Measurements from ENCODE around the gene SF3A1. TPM values are rescaled to one million over a fixed set of nuclear protein-coding genes. Genes with fewer than 3 reads are reported as not detected.
A peak's percentile ranks its signal among the peaks of the same experiment; 100 is the strongest.

SF3A1 gene
- total RNA-seq, 2 donors from 2014 or later: 191 to 195 TPM

GRCh38 chr22:30348809-30349208, 7.9 kb downstream of the SF3A1 start:
- H3K4me3 ChIP-seq (ENCODE audit: low read length): no peak overlapping the region
- Mint-ChIP-seq H3K4me1 (no peaks in the 10 kb centered on the region), H3K9me3 (no peaks in the 10 kb centered on the region), H3K36me3 (ENCODE audit: low read depth) (peaks cover 79% of the 10 kb centered on the region), H3K27ac (no peak overlapping the region), H3K4me3 (no peak overlapping the region), H3K27me3 (ENCODE audit: insufficient read depth) (no peaks in the 10 kb centered on the region)
- DNase-seq: no peak
- no peak for TF ChIP-seq CTCF (conservative IDR thresholded peaks at IDR 0.05)
- H3K9me3 ChIP-seq (ENCODE audit: control insufficient read depth, low read length): no peaks in the 10 kb centered on the region
- peaks cover 83% of the 10 kb centered on the region for H3K36me3 ChIP-seq (ENCODE audit: control insufficient read depth, insufficient read depth, low read length)
- H3K27me3 ChIP-seq (ENCODE audit: control insufficient read depth, insufficient read depth, low read length, poor library complexity, severe bottlenecking): no peaks in the 10 kb centered on the region
- WGBS, 2 experiments (ENCODE audit: insufficient coverage in 1 of 2, insufficient read length in 1 of 2): 96 to 98% methylated on average over 3 to 4 of the region's 4 CpGs
- no peaks in the 10 kb centered on the region for H3K4me1 ChIP-seq (ENCODE audit: control insufficient read depth, insufficient read depth, low read length)
- H3K27ac ChIP-seq (ENCODE audit: low read depth, low read length): no peak overlapping the region
- H3K9ac ChIP-seq (ENCODE audit: extremely low read depth, low read length, poor library complexity, severe bottlenecking): no peak overlapping the region

- Histone ChIP-seq H3K4me3 (ENCODE audit: low read length) (no peak overlapping the region), H3K36me3 (ENCODE audit: control insufficient read depth, insufficient read depth, low read length) (peaks cover 84% of the 10 kb centered on the region), H3K9me3 (ENCODE audit: control insufficient read depth, low read length) (no peaks in the 10 kb centered on the region), H3K27me3 (ENCODE audit: control insufficient read depth, insufficient read depth, low read length, poor library complexity, severe bottlenecking) (no peaks in the 10 kb centered on the region), H3K27ac (ENCODE audit: low read depth, low read length) (no peak overlapping the region), H3K4me1 (ENCODE audit: control insufficient read depth, insufficient read depth, low read length) (no peaks in the 10 kb centered on the region), H3K9ac (ENCODE audit: extremely low read depth, low read length, poor library complexity, severe bottlenecking) (no peak overlapping the region)
- Mint-ChIP-seq H3K9me3 (no peaks in the 10 kb centered on the region), H3K27me3 (ENCODE audit: insufficient read depth) (no peaks in the 10 kb centered on the region), H3K36me3 (ENCODE audit: low read depth) (peaks cover 78% of the 10 kb centered on the region), H3K27ac (no peak overlapping the region), H3K4me1 (no peaks in the 10 kb centered on the region), H3K4me3 (no peak overlapping the region)
- 97 to 100% methylated on average over 3 to 4 of the region's 4 CpGs for WGBS, 2 experiments (ENCODE audit: insufficient coverage in 1 of 2, insufficient read length in 1 of 2)
- no peak for TF ChIP-seq CTCF (conservative IDR thresholded peaks at IDR 0.05)
- no peak for DNase-seq
These were observed 8.3 kb downstream of the SF3A1 start for GRCh38 chr22:30348404-30348803.

GRCh38 chr22:30347255-30347892, 9.3 kb downstream of the SF3A1 start:
- WGBS, 2 experiments (ENCODE audit: insufficient coverage in 1 of 2, insufficient read length in 1 of 2): 94 to 100% methylated on average over 3 to 5 of the region's 5 CpGs
- Mint-ChIP-seq H3K36me3 (ENCODE audit: low read depth) (peaks cover 80% of the 10 kb centered on the region), H3K27me3 (ENCODE audit: insufficient read depth) (no peaks in the 10 kb centered on the region), H3K9me3 (no peaks in the 10 kb centered on the region), H3K4me1 (no peaks in the 10 kb centered on the region), H3K27ac (peak overlapping the region; percentile 35), H3K4me3 (no peak overlapping the region)
- H3K9me3 ChIP-seq (ENCODE audit: control insufficient read depth, low read length): no peaks in the 10 kb centered on the region
- H3K4me1 ChIP-seq (ENCODE audit: control insufficient read depth, insufficient read depth, low read length): no peaks in the 10 kb centered on the region
- no peak for TF ChIP-seq CTCF (conservative IDR thresholded peaks at IDR 0.05)
- H3K9ac ChIP-seq (ENCODE audit: extremely low read depth, low read length, poor library complexity, severe bottlenecking): no peak overlapping the region
- H3K27ac ChIP-seq (ENCODE audit: low read depth, low read length): no peak overlapping the region
- peaks cover 88% of the 10 kb centered on the region for H3K36me3 ChIP-seq (ENCODE audit: control insufficient read depth, insufficient read depth, low read length)
- DNase-seq: no peak
- no peak overlapping the region for H3K4me3 ChIP-seq (ENCODE audit: low read length)
- H3K27me3 ChIP-seq (ENCODE audit: control insufficient read depth, insufficient read depth, low read length, poor library complexity, severe bottlenecking): no peaks in the 10 kb centered on the region
